ENCODE data around the gene VPS13C. TPM values are rescaled to one million over a fixed set of nuclear protein-coding genes. Genes with fewer than 3 reads are reported as not detected.

VPS13C gene
- total RNA-seq, 1 experiment from 2014 or later, result 18.6 TPM

DNA sequence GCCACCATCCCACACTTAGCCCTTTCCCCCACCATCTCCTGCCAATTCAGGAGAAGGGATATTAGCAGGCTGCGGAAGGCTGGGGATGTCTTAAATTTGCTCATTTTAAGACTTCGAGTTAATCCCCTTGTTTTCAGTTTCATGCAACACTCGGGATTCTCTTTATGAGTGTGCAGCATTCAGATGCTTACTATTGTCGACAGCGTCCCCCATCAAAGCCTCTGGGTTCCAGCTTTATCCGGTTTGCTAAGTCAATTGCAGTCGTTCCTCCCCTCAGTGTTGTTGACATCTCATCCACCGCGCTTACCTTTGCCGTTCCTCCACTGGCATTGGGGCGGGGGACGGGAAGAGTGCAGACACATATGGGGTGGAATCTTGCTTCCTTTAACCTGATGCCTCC is 220.2 kb downstream of the VPS13C start:
- H3K9me3 ChIP-seq (ENCODE audit: control insufficient read depth in 1 of 2, insufficient read depth in 1 of 2, low read depth in 1 of 2, low read length in 2 of 2), result no peaks in the 10 kb centered on the region
- H4K20me1 ChIP-seq (ENCODE audit: insufficient read depth), result no peaks in the 10 kb centered on the region
- ATAC-seq, result no peak
- no peaks in the 10 kb centered on the region for H3K36me3 ChIP-seq (ENCODE audit: control insufficient read depth in 1 of 2, insufficient read depth in 2 of 2, low read length in 2 of 2)
- DNase-seq (ENCODE audit: low read depth, low spot score), result no peak
- no peak overlapping the region for H3K4me2 ChIP-seq (ENCODE audit: low read length)
- H3K4me1 ChIP-seq (ENCODE audit: control insufficient read depth in 1 of 2, insufficient read depth in 2 of 2, low read length in 2 of 2), result no peaks in the 10 kb centered on the region
- H2AFZ ChIP-seq (ENCODE audit: low read depth, low read length, poor library complexity, severe bottlenecking), result no peak overlapping the region
- ChIA-PET CTCF (no interaction called here), RAD21 (ENCODE audit: low non-redundant PET in 1 of 2, low total read pairs in 2 of 2, uncharacterized antibody in 2 of 2, unreplicated experiment in 2 of 2) (no interaction called here), POLR2A (no interaction called here)
- H3K79me2 ChIP-seq (ENCODE audit: insufficient read depth, low read length), result no peaks in the 10 kb centered on the region
- no peak overlapping the region for H3K4me3 ChIP-seq (replicated peaks in 1 of 2; ENCODE audit: low read depth in 1 of 2, low read length in 2 of 2)
- H3K9ac ChIP-seq (ENCODE audit: low read length), result no peak overlapping the region
- no peaks in the 10 kb centered on the region for H3K27me3 ChIP-seq (ENCODE audit: insufficient read depth, low read length)
- no peaks in the 10 kb centered on the region for H3K9me2 ChIP-seq (ENCODE audit: insufficient read depth)
- H3K27ac ChIP-seq (ENCODE audit: low read depth, low read length), result no peak overlapping the region
- intact Hi-C loops (cut with micrococcal nuclease), result no loop called here
- no TSS peak for BruUV-seq (replicated peaks)
- TF ChIP-seq ZFX (IDR thresholded peaks at IDR 0.05) (no peak), SIN3A (IDR thresholded peaks at IDR 0.05; ENCODE audit: low read depth) (no peak), RAD21 (IDR thresholded peaks at IDR 0.05; ENCODE audit: low read depth) (no peak), FOSL1 (IDR thresholded peaks at IDR 0.05; ENCODE audit: low read depth) (no peak), ELF1 (IDR thresholded peaks at IDR 0.05; ENCODE audit: borderline replicate concordance, low read depth) (no peak), SP1 (IDR thresholded peaks at IDR 0.05; ENCODE audit: low read depth) (no peak), CBX3 (IDR thresholded peaks at IDR 0.05; ENCODE audit: low read depth) (no peak), EGR1 (IDR thresholded peaks at IDR 0.05; ENCODE audit: low read depth) (no peak), POLR2AphosphoS5 (IDR thresholded peaks at IDR 0.05; ENCODE audit: low read depth, low read length) (no peak), JUND (IDR thresholded peaks at IDR 0.05) (no peak), SRF (IDR thresholded peaks at IDR 0.05; ENCODE audit: low read depth) (no peak), EZH2phosphoT487 (IDR thresholded peaks at IDR 0.05; ENCODE audit: borderline replicate concordance) (no peak), ATF3 (IDR thresholded peaks at IDR 0.05) (no peak)
- TF ChIP-seq, protein P1, sequence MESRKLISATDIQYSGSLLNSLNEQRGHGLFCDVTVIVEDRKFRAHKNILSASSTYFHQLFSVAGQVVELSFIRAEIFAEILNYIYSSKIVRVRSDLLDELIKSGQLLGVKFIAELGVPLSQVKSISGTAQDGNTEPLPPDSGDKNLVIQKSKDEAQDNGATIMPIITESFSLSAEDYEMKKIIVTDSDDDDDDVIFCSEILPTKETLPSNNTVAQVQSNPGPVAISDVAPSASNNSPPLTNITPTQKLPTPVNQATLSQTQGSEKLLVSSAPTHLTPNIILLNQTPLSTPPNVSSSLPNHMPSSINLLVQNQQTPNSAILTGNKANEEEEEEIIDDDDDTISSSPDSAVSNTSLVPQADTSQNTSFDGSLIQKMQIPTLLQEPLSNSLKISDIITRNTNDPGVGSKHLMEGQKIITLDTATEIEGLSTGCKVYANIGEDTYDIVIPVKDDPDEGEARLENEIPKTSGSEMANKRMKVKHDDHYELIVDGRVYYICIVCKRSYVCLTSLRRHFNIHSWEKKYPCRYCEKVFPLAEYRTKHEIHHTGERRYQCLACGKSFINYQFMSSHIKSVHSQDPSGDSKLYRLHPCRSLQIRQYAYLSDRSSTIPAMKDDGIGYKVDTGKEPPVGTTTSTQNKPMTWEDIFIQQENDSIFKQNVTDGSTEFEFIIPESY (IDR thresholded peaks at IDR 0.05; ENCODE audit: extremely low read depth, insufficient replicate concordance, low read length), result no peak
